Transverse colon (tissue), 4 donors: ENCODE data around the gene INCENP.

Source experiments
- POLR2A ChIP-seq: fragments of 450-650 bp; IDR thresholded peaks from one replicate; pipeline ENCODE4 v1.6.1; 2016; ENCODE audit warnings: antibody characterized with exemption, mild to moderate bottlenecking, moderate library complexity
- POLR2AphosphoS5 ChIP-seq, 3 donors: sonication (generic); formaldehyde crosslinking; IDR thresholded peaks; one replicate each; pipeline ENCODE4 v1.6.1; 2016; ENCODE audit warnings: antibody characterized with exemption in 3 of 3
- TF ChIP-seq, protein P1 (sequence below), 5 experiments: fragments of 200-600 bp in 3 of 5; fragments of 450-650 bp in 2 of 5; sonication (generic) in 3 of 5; IDR thresholded peaks; 1 replicate in 2 of 5; 2 replicates in 3 of 5; pipeline ENCODE4 v1.5.1; 2016 to 2017; ENCODE audit warnings: antibody characterized with exemption in 5 of 5, inconsistent platforms in 3 of 5, mild to moderate bottlenecking in 2 of 5, moderate library complexity in 1 of 5

DNA sequence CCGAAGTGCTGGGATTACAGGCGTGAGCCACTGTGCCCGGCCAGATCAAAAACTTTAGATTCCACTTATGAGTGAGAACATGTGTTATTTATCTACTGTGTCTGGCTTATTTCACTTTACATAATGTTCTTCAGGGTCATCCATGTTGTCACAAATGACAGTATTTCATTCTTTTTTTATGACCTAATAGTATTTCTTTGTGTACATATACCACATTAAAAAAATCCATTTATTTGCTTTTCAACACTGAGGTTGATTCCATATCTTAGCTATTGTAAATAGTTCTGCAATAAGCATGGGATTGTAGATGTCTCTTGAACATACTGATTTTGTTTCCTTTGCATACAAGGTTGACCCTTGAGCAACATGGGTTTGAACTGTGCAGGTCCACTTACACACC lies 53.0 kb downstream of the INCENP start:
- TF ChIP-seq POLR2AphosphoS5 (IDR thresholded peaks at IDR 0.05) (no peak), POLR2A (no peak)
- TF ChIP-seq, protein P1, sequence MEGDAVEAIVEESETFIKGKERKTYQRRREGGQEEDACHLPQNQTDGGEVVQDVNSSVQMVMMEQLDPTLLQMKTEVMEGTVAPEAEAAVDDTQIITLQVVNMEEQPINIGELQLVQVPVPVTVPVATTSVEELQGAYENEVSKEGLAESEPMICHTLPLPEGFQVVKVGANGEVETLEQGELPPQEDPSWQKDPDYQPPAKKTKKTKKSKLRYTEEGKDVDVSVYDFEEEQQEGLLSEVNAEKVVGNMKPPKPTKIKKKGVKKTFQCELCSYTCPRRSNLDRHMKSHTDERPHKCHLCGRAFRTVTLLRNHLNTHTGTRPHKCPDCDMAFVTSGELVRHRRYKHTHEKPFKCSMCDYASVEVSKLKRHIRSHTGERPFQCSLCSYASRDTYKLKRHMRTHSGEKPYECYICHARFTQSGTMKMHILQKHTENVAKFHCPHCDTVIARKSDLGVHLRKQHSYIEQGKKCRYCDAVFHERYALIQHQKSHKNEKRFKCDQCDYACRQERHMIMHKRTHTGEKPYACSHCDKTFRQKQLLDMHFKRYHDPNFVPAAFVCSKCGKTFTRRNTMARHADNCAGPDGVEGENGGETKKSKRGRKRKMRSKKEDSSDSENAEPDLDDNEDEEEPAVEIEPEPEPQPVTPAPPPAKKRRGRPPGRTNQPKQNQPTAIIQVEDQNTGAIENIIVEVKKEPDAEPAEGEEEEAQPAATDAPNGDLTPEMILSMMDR (IDR thresholded peaks at IDR 0.05) = no peak
